HepG2 (cell line): ENCODE data around the gene ATP8B1. TPM values are rescaled to one million over a fixed set of nuclear protein-coding genes. Genes with fewer than 3 reads are reported as not detected.

Experiments
- JUND ChIP-seq: sonication (generic); formaldehyde crosslinking; IDR thresholded peaks from 2 replicates; pipeline ENCODE4 v1.8.0; 2022; ENCODE audit warnings: mild to moderate bottlenecking, missing genetic modification reagents
- KLF11 ChIP-seq: IDR thresholded peaks from 2 replicates; pipeline ENCODE4 v1.6.1; 2016; ENCODE audit warnings: missing compliant biosample characterization
- ZNF263 ChIP-seq: sonication (generic); formaldehyde crosslinking; IDR thresholded peaks from 2 replicates; pipeline ENCODE4 v1.4.0; 2020; ENCODE audit warnings: missing genetic modification reagents
- ZNF776 ChIP-seq: sonication (generic); formaldehyde crosslinking; IDR thresholded peaks from 2 replicates; pipeline ENCODE4 v1.4.0; 2020; ENCODE audit warnings: mild to moderate bottlenecking, missing genetic modification reagents
- polyA plus RNA-seq, 8 experiments: library from polyadenylated mRNA; depleted of rRNA in 3 of 8; stranded (reverse) in 7 of 8; unstranded in 1 of 8; fragments of >200 nt; fragmentation: Illumina TruSeq in 4 of 8; extraction: Trizol in 4 of 8; gene quantifications; 2 replicates each; pipeline versions ENCODE4 v1.2.1 to v1.2.3, GENCODE V29; 2011 to 2016; ENCODE audit warnings: low read depth in 4 of 8, missing spikeins in 1 of 8, mixed read lengths in 1 of 8; ENCODE audit not compliant: insufficient read depth in 1 of 8
- total RNA-seq, 5 experiments: library from RNA; depleted of rRNA; stranded (reverse); fragments of >200 nt; fragmentation: Illumina TruSeq; extraction: Trizol; gene quantifications; 2 replicates each; pipeline ENCODE4 v1.2.3, GENCODE V29; 2016; ENCODE audit warnings: low read depth in 1 of 5
- TF ChIP-seq, protein P1 (sequence below): sonication (generic); formaldehyde crosslinking; IDR thresholded peaks from 2 replicates; pipeline ENCODE4 v1.4.0; 2020; ENCODE audit warnings: missing genetic modification reagents
- TF ChIP-seq, protein P2 (sequence below): sonication (generic); formaldehyde crosslinking; IDR thresholded peaks from 2 replicates; pipeline ENCODE4 v1.4.0; 2020; ENCODE audit warnings: missing genetic modification reagents, borderline replicate concordance
- TF ChIP-seq, protein P3 (sequence below): sonication (generic); formaldehyde crosslinking; IDR thresholded peaks from 2 replicates; pipeline ENCODE4 v1.8.1; 2022; ENCODE audit warnings: low read depth, mild to moderate bottlenecking, missing genetic modification reagents

ATP8B1 gene
- total and polyA plus RNA-seq, 2 of the 13 experiments (the other 11 are each of a cell fraction or from before 2014, with no cell fraction given): 2.8 to 4.0 TPM

GRCh38 chr18:57749604-57749970 is 53.5 kb downstream of the ATP8B1 start (continued):
- TF ChIP-seq, protein P1, sequence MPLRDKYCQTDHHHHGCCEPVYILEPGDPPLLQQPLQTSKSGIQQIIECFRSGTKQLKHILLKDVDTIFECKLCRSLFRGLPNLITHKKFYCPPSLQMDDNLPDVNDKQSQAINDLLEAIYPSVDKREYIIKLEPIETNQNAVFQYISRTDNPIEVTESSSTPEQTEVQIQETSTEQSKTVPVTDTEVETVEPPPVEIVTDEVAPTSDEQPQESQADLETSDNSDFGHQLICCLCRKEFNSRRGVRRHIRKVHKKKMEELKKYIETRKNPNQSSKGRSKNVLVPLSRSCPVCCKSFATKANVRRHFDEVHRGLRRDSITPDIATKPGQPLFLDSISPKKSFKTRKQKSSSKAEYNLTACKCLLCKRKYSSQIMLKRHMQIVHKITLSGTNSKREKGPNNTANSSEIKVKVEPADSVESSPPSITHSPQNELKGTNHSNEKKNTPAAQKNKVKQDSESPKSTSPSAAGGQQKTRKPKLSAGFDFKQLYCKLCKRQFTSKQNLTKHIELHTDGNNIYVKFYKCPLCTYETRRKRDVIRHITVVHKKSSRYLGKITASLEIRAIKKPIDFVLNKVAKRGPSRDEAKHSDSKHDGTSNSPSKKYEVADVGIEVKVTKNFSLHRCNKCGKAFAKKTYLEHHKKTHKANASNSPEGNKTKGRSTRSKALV (CRISPR knock-in tag): no peak
- TF ChIP-seq, protein P2, sequence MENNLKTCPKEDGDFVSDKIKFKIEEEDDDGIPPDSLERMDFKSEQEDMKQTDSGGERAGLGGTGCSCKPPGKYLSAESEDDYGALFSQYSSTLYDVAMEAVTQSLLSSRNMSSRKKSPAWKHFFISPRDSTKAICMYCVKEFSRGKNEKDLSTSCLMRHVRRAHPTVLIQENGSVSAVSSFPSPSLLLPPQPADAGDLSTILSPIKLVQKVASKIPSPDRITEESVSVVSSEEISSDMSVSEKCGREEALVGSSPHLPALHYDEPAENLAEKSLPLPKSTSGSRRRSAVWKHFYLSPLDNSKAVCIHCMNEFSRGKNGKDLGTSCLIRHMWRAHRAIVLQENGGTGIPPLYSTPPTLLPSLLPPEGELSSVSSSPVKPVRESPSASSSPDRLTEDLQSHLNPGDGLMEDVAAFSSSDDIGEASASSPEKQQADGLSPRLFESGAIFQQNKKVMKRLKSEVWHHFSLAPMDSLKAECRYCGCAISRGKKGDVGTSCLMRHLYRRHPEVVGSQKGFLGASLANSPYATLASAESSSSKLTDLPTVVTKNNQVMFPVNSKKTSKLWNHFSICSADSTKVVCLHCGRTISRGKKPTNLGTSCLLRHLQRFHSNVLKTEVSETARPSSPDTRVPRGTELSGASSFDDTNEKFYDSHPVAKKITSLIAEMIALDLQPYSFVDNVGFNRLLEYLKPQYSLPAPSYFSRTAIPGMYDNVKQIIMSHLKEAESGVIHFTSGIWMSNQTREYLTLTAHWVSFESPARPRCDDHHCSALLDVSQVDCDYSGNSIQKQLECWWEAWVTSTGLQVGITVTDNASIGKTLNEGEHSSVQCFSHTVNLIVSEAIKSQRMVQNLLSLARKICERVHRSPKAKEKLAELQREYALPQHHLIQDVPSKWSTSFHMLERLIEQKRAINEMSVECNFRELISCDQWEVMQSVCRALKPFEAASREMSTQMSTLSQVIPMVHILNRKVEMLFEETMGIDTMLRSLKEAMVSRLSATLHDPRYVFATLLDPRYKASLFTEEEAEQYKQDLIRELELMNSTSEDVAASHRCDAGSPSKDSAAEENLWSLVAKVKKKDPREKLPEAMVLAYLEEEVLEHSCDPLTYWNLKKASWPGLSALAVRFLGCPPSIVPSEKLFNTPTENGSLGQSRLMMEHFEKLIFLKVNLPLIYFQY (CRISPR knock-in tag): no peak
- TF ChIP-seq, protein P3, sequence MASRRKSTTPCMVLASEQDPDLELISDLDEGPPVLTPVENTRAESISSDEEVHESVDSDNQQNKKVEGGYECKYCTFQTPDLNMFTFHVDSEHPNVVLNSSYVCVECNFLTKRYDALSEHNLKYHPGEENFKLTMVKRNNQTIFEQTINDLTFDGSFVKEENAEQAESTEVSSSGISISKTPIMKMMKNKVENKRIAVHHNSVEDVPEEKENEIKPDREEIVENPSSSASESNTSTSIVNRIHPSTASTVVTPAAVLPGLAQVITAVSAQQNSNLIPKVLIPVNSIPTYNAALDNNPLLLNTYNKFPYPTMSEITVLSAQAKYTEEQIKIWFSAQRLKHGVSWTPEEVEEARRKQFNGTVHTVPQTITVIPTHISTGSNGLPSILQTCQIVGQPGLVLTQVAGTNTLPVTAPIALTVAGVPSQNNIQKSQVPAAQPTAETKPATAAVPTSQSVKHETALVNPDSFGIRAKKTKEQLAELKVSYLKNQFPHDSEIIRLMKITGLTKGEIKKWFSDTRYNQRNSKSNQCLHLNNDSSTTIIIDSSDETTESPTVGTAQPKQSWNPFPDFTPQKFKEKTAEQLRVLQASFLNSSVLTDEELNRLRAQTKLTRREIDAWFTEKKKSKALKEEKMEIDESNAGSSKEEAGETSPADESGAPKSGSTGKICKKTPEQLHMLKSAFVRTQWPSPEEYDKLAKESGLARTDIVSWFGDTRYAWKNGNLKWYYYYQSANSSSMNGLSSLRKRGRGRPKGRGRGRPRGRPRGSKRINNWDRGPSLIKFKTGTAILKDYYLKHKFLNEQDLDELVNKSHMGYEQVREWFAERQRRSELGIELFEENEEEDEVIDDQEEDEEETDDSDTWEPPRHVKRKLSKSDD (CRISPR knock-in tag): no peak
- TF ChIP-seq JUND (CRISPR knock-in tag) (no peak), ZNF776 (CRISPR knock-in tag) (no peak), ZNF263 (CRISPR knock-in tag) (no peak), KLF11 (no peak)
